Erythroblast (primary cell): Measurements from ENCODE around the gene METTL24.
"Not testable (repeated sequence)": the region's sequence is repeated elsewhere in the genome, so short reads cannot be mapped to it uniquely, and the experiment has no call there.

ENCODE experiments used
- DNase-seq, 2 experiments: peaks; one replicate each; lab custom pipeline; 2025; lab: John Stamatoyannopoulos, UW
- GATA1 ChIP-seq: IDR thresholded peaks from 2 replicates; pipeline ENCODE4 v1.6.1; 2011; ENCODE audit warnings: low read depth, mild to moderate bottlenecking, control low read depth, low read length, moderate library complexity
- POLR2A ChIP-seq: IDR thresholded peaks from 2 replicates; pipeline ENCODE4 v1.6.1; 2011; ENCODE audit warnings: mild to moderate bottlenecking, low read length

METTL24 gene

GRCh38 chr6:110269623-110270022 lies 88.5 kb downstream of the METTL24 start:
- TF ChIP-seq POLR2A, result no peak
- TF ChIP-seq GATA1, result no peak
- DNase-seq, result no peak

DNA sequence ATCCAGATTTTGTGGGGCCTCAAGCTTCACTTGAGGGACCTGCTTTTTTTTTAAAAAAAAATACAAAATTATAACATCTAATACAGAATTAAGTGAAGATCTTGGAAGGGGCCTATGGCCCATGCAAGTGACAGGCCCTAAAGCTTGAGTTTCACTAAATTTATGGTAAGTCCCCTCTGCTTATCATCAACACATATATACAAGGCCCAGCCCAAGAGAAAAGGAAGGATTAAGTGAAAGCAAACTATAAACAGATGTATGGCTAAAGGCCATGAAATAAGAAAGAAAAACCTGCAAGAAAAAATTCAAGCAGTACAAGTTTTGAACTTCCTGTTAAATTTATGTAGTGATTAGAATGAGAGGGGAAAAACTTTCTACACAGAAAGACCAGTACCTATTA lies 91.2 kb downstream of the METTL24 start:
- no peak for DNase-seq
- TF ChIP-seq GATA1, result no peak
- TF ChIP-seq POLR2A, result no peak

- DNase-seq, result no peak
- TF ChIP-seq POLR2A (no peak), GATA1 (no peak)
Observed at GRCh38 chr6:110265273-110265672, 92.9 kb downstream of the METTL24 start.

DNA sequence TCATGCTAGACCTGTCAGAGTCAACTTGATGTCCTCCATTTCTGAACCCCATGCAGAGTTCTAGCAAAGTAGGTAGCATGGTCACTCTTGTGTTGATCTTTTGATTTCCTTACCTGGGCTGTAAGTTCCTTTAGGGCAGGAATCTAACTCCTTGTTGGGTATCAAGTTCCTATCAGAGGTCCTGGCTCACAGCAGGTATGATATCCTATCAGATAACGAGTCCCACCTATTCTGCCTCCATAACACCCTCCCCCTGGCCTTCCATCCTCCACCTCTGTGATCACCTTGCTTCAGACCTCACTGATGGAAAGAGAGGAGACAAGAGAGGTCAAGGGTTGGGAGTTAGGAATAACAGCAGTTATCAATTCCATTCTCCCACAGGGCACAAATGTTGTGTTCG lies 101.8 kb downstream of the METTL24 start:
- TF ChIP-seq POLR2A, result no peak
- no peak for TF ChIP-seq GATA1

GRCh38 chr6:110255211-110255750 lies 102.9 kb downstream of the METTL24 start:
- TF ChIP-seq GATA1 (no peak), POLR2A (no peak)
- DNase-seq, result peak; percentile 27 to 32

More for the DNA sequence above, 101.8 kb downstream of the METTL24 start:
- no peak for DNase-seq

DNA sequence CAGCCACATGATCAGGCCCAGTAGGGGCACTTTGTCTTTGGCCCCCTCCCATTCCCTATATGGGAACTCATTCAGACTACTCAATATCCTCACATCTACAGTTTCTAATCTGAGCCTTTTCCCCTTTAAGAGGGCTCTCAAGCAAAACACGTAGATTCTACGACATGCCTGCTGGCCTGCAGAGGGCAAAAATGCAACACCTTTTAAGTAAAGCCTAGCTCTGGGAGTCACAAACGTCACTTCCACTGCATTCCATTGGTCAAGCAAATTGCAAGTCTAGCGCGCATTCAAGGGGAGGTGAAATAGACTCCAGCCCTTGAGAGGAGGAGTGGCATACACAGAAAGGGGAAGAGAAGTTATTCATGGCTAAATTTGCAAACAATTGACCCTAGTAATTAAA lies 107.3 kb downstream of the METTL24 start:
- TF ChIP-seq POLR2A (no peak), GATA1 (no peak)
- DNase-seq, result no peak

- TF ChIP-seq GATA1 (no peak), POLR2A (no peak)
- no peak for DNase-seq
Observed at GRCh38 chr6:110250058-110250457, 108.1 kb downstream of the METTL24 start.

GRCh38 chr6:110246900-110247546 lies 111.1 kb downstream of the METTL24 start:
- TF ChIP-seq POLR2A, result no peak
- TF ChIP-seq GATA1, result no peak
- no peak for DNase-seq

DNA sequence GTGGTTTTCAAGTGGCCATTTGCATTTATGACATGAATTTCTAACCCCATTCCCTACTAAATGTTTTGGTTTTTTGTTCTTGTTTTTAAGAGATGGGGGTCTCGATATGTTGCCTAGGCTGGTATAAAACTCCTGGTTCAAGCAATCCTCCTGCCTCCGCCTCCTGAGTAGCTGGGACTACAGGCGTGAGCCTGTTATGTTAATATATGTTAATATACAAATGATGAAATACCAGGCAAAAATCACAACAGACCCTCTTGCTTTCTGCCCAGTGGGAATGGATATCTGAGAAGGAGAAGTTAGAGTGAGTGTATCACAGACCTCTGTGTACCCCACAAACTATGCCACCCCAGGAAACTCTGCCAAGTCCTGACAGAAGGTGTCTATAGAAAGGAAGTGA lies 111.8 kb downstream of the METTL24 start:
- DNase-seq, result no peak
- TF ChIP-seq POLR2A (no peak), GATA1 (no peak)

DNA sequence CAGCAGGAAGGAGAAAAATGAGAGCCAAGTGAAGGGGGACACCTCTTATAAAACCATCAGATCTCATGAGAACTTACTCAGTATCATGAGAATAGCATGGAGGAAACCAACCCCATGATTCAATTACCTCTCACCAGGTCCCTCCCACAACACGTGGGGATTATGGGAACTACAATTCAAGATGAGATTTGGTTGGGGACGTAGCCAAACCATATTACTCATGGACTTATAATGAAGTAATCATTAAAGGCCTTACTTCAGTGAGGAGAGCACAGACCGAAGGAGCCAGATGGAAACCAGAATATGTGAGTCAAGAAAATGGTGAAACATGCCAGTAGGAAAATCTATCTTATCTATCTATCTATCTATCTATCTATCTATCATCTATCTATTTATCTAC lies 113.5 kb downstream of the METTL24 start:
- DNase-seq, result not testable (repeated sequence)

GRCh38 chr6:110239526-110240274 lies 118.4 kb downstream of the METTL24 start:
- TF ChIP-seq POLR2A (peak; percentile 24), GATA1 (no peak)

GRCh38 chr6:110236007-110236406 lies 122.1 kb downstream of the METTL24 start:
- not testable (repeated sequence) for DNase-seq

More at GRCh38 chr6:110239526-110240274, 118.4 kb downstream of the METTL24 start:
- peak; percentile 71 to 86 for DNase-seq

DNA sequence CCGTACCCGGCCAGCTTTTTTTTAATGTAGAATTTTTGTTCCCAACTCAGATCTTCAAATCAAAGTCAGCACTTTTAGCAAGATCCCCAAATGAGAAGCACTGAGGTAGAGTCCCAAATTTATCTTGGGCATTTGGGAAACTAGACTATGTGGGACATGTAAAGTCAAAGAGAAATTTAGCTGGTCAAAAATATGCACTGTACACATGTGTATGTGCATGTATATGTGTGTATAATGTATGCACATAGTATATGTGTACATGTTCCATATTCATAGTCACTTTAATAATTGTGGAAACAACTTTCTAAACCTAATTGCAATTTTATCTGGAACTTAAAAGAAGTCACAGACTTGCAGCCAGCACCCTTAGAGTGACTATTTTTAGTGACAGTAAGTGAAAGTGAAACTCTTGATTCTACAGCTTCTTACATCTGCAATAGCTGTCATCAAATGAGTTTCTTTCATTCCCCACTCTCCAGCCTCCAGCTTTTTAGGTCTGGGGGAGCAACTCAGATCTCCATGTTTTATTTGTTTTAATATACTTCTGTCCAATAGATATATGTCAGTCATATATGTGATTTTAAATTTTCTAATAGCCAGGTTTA lies 124.3 kb downstream of the METTL24 start:
- peak; percentile 52 to 66 for DNase-seq
- TF ChIP-seq GATA1 (no peak), POLR2A (no peak)

DNA sequence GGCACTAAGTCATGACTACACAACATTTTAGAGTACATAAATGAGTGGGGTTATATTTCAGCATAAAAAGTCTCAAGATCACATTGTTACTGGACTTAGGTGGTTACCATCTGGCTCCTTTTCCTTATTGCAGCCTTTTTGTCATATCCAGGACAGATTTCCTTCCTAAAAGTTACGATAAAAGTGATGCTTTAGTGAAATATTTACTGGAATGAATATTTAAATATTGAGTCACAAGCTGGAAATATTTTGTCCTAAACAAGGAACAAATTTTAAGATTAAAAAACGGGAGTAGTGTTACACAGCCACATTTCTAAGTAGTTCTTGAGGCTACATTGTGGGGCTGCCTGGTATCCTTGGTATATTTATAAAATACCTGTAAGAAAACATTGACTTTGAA lies 125.7 kb downstream of the METTL24 start:
- DNase-seq, result no peak
- TF ChIP-seq POLR2A, result no peak
- no peak for TF ChIP-seq GATA1

- DNase-seq, result no peak
- TF ChIP-seq POLR2A, result no peak
- TF ChIP-seq GATA1, result no peak
Observed at GRCh38 chr6:110226261-110226660, 131.9 kb downstream of the METTL24 start.
